GM19043 (cell line): ENCODE measurements around the gene TGFB3.
A peak's percentile ranks its signal among the peaks of the same experiment; 100 is the strongest.

Experiments used
- ATAC-seq: cut with Tn5 transposase; IDR thresholded peaks from one replicate; pipeline ENCODE4 v1.9.1; 2021; ENCODE audit warnings: low read depth; ENCODE audit not compliant: unreplicated experiment

TGFB3 gene

DNA sequence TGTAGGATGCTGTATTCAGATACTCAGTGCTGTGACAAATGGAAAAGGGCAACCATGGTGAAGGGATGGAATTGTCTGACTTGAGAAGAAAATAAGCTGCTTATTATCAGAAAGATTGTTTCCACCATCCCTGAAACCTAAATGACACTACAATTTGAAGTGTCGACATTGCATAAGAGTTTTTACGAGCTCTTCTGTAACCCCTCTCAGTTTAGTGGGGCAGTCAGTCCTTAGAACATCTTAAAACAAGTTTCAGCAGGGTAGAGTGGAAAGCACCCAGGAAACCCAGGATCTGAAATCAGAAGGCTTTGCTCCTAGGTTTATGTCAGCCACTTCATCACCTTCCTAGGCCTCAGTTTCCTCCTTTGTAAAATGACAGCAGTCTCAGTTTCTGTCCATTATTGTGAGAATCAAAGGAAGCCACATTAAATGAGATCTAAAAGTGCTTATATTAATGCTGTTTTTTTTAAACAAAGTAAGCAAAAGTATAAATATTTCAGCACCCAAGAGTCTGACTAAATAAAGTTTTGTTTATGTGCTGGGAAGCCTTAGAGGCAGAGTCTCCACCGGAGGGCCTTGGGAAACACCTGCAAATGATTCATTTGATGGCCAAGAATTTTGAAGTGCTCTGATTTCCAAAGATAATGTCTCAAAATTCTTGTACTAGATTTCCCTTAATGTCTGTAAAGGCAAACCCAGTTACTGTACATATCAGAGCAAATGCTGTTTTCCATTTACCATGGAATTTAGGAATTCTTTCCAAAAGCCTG is 5.6 kb upstream of the TGFB3 start:
- ATAC-seq: no peak

DNA sequence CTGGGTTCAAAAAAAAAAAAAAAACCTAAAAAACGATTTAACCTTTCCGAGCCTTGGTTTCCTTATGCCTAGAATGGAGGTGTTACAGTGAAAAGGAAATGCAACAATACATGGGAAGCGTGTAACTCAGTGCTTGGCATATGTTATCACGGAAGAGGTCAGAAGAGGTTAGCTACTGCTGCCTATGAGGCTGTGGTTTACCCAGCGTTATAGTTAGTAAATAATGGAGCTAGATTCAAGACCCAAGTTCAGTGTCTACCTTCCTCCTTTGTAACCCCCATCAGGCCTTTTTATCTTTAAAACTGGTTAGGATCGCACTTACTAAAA is 4.6 kb upstream of the TGFB3 start:
- ATAC-seq: no peak

- ATAC-seq: peak; percentile 65
Measured at GRCh38 chr14:75985618-75986438, 4.0 kb upstream of the TGFB3 start, which contains the start of gene IFT43. TSS of gene IFT43 (plus strand) at chr14:75985763. CDS start at chr14:75985787, 24 bp downstream.

- ATAC-seq: no peak
Measured at GRCh38 chr14:75984674-75985073, 2.9 kb upstream of the TGFB3 start.

GRCh38 chr14:75983019-75983358 is 1.2 kb upstream of the TGFB3 start:
- no peak for ATAC-seq

- no peak for ATAC-seq
Measured at GRCh38 chr14:75982266-75983018, 647 bp upstream of the TGFB3 start.

DNA sequence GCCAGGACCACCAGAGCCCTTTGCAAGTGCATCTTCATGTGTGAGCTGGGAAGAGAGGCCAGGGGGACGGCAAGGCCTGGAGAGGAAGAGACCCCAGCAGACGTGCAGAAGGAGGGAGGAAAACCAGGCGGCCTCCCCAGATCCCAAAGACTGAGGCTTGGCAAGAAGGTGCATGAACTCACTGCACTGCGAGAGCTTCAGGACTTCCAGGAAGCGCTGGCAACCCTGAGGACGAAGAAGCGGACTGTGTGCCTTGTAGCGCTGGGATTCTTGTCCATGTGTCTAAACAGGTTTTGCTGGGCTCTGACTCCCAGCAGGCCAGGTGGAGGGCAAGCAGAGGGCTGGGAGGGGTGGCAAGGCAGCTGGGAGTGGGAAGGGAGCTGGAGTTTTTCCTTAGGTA is 939 bp downstream of the TGFB3 start:
- no peak for ATAC-seq

- ATAC-seq: no peak
Measured at GRCh38 chr14:75979648-75980565, 1.9 kb downstream of the TGFB3 start.

DNA sequence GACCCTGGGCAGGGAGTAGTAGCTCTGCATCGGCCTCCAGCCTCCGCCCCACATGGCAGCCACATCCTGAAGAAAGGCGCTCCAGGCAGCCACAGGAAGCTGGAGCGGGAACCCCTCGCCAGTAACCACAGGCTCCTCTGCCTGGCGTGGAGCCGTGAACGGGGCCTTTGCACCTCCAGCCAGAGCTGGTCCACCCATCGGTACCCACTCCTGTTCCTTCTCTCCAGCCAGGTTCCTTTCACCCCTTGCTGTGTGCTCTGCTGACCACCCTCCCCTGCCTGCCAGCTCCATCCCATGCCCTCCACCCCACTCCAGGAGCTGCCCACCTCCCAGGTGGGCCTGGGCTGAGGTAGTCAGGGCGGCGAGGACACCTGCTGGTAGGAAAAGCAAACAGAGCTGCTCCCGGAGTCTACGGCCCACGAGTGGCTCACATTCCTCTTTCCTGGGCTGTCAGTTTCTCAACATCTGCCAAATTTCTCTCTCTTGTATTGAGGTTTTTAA is 2.7 kb downstream of the TGFB3 start:
- no peak for ATAC-seq

- ATAC-seq: no peak
Measured at GRCh38 chr14:75978249-75978731, 3.5 kb downstream of the TGFB3 start.

- no peak for ATAC-seq
Measured at GRCh38 chr14:75977582-75977943, 4.2 kb downstream of the TGFB3 start.

DNA sequence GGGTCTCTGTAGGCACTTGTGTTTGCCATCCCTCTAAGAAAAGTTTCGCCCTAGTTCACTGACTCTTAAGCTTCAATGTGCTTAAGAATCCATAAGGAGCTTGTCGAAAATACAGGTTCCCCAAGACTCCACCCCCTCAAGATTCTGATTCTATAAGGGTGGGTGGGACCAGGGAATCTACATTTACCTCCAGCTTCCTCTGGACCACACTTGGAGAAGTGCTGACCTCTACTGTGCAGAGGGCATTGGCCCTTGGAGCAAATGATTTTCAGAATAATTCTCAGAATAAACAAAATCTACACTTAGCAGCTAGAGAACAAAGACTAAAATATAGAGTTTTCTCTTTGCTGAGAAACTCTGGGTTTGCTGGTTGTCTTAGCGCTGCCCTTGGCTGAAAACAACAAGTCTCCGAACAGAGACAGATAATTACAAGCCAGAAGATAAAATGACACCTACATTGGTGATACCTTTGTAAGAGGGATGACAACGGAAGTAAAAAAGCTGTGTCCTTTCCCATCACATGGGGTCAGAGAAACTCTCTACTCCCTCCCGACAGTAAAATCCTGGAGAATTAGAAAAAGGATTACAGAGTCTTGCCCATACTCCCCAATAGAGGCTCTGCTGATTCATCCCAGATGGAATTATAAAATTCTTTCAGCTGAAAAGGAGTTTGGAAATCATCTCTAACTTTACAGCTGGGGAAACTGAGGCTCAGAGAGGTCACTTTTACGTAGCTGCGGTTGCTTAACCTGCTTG is 4.8 kb downstream of the TGFB3 start:
- no peak for ATAC-seq

DNA sequence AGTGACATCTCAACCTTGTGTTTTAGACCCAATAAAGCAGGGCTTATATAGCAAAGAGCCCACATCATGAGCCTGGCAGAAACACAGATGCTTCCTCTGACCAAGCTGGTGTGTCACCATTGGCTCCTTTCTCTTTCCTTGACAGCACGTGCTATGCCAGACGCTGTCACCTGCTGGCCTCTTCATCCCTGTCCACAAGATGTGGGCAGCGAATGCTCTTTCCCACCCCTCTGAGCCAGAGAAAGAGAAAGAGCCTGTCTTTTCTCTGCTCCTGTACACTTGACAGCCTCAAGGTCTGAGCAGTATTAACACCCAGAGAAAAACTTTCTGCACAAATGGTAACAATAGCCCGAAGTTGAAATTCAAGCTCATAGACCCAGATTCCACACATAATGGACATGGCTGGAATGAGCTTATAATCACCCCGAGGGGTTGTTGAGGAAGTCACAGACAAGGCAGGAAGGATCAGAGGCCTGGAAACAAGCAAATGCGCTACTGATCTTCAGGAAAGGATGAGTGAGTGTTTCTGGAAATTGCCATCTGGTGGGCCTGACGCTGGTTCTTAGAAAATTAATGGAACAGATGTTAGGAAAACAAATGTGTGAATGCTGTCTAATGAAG is 8.9 kb downstream of the TGFB3 start:
- no peak for ATAC-seq

- no peak for ATAC-seq
Measured at GRCh38 chr14:75971509-75971908, 10.3 kb downstream of the TGFB3 start.

DNA sequence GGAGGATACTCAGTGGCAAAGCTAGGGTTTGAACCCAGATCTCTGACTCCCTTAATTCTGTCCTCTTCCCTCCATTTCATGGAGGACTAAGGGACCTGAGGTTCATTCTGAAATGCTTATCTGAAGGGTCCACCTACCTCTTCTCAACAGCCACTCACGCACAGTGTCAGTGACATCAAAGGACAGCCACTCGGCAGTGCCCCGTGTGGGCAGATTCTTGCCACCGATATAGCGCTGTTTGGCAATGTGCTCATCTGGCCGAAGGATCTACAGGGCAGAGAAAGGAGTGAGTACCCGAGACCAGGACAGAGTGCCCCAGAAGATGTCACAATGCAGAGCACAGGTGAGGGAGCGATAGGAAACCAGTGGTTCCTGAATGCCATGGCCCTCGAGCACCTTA is 10.8 kb downstream of the TGFB3 start:
- no peak for ATAC-seq

DNA sequence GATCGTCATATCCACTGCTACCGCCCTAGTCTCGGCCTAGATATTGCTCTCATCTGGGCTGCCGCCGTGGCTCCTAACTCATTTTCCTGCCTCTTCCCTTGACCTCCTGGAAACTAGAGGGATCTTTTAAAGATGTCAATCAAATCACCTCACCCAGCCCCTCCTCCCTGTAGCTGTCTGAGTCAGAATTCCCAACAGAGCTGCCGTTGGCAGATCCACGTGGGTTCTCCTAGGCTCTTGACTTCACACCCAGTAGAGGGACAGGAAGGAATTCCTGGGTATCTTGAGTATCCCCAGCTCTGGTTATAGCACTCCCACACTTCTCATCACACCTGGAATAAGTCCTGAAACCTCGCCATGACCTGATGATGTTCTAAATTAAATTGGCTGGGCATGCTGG is 11.9 kb downstream of the TGFB3 start:
- ATAC-seq: no peak

GRCh38 chr14:75969126-75969525 is 12.7 kb downstream of the TGFB3 start:
- no peak for ATAC-seq

DNA sequence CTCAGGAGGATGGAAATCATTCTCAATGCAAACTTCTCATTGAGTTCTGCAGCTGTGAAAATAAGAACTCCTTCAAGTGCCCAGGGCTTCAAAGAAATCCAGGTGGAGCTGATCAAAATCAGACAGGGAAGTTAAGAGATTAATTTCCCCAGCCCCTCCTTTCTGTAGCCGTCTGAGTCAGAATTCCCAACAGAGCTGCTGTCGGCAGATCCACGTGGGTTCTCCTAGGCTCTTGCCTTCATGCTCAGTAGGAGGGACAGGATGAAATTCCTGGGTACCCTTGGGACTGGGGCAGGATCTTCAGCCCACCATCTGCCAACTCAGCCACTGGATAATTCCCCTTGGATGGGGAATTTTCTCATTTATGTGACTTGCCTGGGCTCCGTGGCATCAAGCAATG is 13.3 kb downstream of the TGFB3 start:
- ATAC-seq: no peak

GRCh38 chr14:75967866-75968265 is 13.9 kb downstream of the TGFB3 start:
- no peak for ATAC-seq
